Bone marrow (tissue), 2 donors: ENCODE measurements around the gene DDHD1.

Experiments used
- DNase-seq, 2 donors: peaks; one replicate each; lab custom pipeline; 2025; lab: John Stamatoyannopoulos, UW

The DDHD1 gene

DNA sequence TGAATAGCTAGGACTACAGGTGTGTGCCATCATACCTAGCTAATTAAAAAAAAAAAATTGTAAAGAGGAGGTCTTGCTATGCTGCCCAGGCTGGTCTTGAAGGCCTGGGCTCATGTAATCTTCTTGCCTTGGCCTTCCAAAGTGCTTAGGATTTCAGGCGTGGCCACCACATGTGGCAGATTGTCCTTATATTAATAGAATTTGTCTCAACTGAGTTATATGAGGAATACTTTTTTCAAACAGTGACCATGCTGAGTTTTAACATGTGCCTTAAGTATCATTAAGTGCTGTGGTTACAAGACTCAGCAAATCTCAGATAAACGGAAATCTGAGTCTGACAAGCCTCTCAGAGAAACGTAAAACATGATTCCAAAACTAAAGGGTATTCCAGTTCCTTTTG, 119.1 kb downstream of the DDHD1 start:
- DNase-seq = no peak

DNA sequence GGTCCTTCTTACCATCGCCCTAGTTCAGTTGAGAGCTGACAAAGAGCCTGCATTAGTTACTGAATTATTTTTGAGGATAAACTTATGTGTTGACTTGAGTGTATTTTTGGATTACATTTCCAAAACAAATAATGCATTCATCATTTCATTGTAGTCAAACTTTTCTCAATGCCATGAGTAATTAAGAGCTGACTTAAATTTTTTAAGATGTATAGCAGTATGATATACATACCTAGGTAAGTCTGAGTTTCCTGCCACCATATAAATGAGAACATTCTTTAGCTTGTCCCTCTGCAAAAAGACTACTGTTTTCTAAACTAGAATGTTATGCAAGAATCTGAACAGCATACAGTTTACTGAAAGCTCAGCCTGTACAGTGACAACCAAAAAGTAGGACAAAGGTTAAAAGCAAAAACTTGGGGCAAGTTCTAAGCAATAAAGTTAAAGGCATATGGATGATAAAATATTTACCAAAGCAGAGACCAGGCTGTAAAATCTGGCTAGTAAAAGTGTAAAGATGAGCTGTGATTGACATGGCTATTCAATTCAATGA, 120.2 kb downstream of the DDHD1 start:
- DNase-seq = no peak

DNA sequence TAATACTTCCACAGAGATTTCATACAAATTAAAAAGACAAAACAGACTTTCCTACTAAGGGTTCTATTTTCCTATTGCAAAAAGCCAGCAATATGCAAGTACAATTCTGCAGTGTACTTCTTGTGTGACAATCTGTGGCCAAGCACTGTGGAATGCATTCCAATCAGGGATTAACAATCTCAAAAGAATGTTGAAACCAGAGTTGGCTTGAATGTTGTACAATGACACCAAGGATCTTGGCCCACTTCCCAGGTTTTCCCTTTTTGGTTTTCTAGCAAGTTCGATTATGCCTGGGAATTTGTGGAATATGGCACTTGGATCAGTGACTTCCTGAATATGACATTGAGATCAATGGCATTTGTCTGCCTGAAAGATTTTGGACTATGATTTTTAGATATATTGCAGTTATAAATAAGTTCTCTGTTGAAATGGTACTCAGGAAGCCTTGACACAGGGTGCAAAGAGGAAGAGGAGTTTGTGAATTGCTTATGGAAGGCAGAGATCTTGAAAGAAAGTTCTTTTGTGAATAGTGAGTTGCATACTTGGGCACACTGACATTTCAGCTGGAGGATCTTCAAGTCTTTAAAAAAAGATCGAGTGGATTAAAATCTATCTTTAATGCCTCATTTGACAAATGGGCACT, 120.8 kb downstream of the DDHD1 start:
- DNase-seq = no peak

DNA sequence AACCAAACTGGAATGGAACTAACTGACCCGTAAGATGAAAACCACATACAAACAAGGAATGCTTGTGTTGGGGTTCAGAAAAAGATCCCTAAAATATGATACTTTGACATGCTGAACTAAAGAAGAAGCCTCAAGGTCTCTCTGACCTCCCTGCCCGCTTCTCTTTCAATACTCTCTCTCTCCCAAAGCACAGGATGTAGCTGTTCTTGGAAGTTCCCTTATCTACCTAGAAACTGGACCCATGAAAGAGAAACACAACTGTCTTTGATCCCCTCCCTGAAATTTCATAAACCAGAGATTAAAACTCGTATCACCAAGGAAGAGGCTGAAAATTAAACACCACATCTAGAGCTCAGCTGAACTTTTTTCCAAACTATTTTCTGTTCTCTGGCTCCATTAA, 125.6 kb downstream of the DDHD1 start:
- no peak for DNase-seq

DNA sequence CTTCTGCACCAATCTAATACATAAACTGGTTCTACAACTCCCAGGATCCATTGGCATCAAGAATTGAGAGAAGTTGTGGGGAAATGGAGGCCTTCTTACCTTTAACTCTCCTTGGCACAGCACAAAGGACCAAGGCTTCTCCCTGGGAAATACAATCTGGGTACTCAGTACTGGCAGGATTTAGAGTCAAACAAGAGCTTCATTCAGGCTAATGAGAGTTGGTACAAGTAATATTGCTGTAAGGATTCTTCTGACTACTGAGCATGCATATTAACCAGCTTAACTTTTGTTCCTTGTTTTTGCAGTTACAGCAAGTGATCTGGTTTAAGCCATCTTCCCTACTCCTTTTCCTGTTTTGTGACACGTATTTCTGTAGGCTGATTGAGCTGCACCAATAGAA, 126.1 kb downstream of the DDHD1 start:
- DNase-seq = no peak

DNA sequence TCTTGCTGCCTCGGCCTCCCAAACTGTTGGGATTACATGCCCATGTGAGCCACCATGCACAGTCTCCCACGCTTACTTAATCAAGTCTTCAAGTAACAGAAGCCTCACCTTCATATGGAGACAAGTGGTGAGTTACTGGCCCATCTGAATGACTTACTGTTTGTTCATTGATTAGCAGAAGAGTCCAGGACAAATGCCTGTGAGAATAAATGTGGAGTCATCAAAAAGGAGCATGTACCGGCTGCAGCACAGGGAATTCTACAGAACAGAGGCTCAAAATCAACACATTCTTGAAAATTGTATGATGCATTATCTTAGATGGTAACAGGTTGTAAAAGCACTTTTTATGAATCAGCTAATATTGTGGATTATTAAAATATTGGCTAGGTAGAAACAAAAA, 129.8 kb downstream of the DDHD1 start:
- DNase-seq = no peak

DNA sequence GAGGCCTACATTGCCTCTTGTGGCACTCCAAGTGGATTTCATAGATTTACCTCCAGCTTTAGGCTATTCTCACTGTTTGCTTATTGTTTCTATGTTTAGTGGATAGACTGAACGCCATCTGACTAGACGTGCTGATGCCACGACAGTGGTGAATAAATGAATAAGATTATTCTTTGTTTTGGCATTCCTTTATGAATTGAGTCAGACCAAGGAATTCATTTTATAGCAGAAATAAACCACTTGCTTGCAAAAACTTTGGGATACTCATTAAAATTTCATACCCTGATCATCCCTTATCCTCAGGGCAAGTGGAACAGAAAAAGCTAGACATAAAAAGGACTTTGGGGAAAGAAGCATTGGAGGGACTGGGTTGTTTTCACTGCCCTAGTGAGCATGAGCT, 130.5 kb downstream of the DDHD1 start:
- DNase-seq = no peak

DNA sequence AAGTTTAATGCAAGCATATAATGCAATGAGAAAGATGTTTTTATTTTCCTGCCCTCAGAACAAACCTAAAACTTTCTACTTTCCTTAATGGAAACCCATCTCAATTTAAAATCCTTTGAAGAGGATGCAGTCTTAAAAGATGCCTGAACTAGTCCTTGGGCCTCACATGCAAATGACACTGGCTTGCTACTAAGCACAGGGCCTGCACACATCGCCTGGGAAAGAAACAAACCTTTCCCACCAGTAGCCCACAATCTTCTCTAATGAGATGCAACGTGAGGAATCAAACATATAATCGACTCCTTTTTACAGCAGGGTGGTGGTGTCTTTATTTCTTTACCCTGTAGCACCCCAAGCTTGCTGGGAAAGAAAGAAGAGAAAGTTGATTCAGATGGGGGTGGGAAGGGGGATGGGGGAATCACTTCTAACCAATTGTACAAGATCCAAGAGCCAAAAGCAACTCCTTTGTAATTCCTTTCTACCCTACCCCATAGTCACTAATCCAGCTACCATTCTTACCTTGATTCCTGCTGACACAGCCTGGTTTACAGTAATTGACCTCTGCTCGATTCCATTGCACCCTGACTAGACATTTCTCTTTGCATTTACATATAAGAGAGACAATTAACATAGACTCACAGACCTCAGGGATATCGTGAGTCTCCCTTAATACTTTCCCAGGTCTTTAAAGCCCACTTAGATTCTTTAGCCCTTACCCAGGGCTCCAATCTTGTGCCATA, 132.8 kb downstream of the DDHD1 start:
- DNase-seq = no peak

DNA sequence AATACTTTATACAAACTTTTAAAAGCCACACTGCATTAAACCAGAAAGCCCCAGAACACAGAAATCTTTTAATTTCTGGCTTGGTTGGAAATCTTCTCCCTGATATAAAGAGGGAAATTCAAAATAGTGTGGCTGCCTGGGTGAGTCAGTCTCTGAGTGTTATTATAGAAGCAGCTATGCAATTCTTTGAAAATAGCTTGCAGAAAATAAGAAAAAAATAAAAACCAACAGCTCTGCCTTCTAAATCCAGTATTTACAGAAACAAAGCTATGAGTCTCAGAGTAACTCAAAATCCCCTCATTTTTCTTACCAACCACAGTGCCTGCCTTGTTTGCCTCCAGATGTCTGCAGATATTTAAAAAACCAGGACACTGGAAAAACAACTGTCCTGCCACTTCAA, 133.7 kb downstream of the DDHD1 start:
- no peak for DNase-seq

DNA sequence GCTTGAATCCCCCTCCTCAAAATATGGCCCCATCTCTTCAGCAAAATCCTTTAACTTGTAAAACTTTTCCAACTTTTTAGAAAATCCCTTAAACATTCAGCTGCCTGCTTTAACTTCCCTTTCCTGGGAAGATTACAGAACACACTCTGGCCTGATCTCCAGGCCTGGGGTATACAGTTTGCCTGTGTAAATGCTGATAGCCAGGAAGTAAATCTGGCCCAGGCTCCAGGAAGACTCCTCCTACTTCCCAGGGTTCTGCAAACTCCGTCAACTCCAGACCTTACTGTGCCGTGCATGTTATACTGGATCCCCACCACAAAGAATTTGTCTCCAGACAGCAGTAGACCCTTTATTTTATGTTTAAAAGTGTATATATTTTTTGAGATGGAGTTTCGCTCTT, 135.3 kb downstream of the DDHD1 start:
- no peak for DNase-seq

DNA sequence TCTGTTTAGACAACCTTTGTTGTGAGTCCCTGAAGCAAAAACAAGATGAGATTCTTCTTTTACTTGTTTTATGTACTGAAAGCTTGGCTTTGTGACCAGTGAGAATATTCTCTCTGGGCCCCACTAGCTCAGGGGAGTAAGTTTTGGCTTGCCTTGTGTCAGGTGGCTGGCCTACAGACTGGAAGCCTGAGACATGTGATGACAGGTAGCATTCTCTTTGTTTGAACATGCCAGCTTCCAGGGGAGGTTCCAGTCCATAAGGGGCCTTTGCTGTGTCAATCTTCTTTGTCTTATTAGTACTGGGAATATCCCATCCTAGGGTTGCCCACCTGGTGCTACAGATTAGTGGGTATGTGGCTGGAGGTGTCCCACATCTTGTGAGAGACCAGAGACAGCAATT, 136.2 kb downstream of the DDHD1 start:
- no peak for DNase-seq

DNA sequence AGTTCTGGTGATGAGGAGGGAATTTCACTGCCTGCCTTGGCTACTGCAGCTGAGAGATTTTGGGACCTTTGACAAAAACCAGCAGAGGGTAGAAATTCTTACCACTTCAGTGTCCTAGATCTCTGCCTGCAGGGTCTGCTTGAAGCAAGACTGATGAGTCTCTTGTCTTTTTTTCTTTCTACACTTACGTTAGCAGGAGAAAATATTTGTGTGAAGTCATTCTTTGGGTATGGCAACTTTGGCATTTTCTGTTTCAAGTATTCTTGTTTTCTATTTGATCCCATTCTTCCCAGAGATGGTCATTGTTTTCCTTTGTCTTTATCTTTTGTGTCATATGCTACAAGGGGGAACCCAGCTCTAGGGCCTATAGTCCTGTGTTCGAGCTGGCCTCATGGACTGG, 136.6 kb downstream of the DDHD1 start:
- DNase-seq = no peak

DNA sequence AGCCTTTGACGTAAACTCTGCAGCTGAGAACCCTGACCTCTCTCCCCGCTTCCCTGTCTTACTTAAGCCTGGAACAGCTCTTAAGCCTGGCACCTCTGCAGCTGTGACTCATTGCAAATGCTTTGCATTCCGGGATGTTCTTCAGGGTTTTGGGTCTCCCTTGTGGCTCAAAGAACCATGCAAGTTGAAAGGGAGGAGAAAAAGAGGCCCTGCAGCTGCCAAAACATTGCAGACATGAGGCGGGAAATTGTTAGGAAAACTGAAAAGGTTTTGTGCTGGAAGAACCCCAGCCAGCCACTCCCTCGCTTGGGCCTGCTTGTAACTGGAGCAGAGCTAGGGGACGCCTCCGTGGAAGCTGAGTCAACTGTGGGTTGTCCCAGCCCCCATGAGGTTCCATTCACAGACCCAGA, 142.1 kb downstream of the DDHD1 start:
- no peak for DNase-seq

DNA sequence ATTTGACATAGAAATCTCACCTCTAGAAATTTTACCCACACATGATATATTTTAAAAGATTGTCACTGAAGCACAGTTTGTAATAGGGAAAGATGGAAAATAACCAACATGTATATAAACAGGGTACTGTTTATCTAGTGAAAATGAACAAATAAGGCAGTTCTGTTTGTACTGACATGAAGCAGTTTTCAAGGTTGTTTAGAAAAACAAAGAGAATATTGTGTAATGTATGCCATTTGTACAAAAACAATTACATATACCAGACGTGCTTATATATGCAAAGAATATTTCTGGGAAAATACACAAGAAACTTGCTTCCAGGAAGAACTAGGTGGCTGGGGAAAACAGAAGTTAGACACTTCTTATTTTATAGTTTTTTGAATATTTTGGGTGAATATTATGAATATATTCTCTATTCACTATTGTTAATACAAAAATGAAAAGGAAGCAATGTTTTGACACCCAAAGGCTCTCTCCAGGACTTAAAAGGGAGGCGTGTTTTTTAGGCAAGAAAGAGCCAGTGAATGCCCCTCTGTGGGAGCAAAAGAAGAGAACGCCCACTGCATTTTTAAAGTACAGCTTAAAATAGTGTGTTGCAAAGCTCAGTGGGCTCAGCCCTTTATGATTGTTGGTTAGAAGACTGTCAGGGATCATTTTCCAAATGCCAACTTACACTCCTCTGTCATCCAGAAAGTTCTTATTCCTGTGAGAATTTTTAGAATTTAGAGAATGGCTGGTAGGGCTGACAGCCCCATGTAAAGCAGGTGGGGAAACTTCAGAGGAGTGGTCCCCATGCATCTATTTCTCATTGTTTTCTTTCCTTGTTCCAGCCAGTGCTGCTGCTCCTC, 142.7 kb downstream of the DDHD1 start:
- no peak for DNase-seq

DNA sequence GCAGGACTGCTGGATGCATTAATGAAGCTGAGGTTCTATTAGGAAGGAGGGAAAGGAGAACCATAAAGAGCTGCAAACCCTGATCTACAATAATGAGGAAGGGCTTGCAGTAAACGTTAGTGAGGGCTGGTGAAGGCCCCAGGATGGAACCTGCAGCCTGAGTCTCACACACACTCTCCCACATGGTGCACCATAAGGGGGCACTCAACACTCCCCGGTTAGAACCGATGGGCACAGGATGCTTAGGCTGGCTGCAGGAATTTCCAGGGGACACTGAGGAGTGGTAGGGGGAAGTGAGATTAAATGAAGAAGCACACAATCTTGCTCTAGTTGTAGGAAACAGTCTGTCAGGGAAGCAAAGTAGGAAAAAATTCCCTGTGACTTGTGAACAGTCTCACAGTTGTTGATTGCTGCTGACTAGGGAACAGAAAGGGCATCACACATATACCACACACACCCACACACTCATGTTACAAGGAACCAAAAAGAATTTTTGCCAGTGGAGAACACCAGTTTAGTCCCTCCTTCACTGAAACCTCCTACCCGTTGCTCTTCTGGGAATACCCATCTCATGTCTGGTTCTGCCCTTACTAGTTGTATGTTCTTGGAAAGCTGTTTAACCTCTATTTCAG, 146.1 kb downstream of the DDHD1 start:
- no peak for DNase-seq

DNA sequence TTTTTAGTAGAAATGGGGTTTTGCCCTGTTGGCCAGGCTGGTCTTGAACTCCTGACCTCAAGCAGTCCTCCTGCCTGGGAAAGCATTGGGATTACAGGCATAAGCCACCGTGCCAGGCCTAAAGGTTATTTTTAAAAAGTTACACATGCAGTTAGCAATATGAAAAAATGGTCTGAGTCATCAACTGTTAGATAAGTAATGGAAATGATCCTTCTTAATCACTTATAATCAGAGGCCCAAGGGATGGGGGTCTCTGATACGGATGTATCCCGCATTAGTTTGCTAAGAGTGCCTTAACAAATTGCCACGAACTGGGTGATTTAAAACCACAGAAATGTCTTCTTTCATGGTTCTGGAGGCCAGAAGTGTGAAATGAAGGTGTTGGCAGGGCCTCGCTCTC, 148.1 kb downstream of the DDHD1 start:
- no peak for DNase-seq

DNA sequence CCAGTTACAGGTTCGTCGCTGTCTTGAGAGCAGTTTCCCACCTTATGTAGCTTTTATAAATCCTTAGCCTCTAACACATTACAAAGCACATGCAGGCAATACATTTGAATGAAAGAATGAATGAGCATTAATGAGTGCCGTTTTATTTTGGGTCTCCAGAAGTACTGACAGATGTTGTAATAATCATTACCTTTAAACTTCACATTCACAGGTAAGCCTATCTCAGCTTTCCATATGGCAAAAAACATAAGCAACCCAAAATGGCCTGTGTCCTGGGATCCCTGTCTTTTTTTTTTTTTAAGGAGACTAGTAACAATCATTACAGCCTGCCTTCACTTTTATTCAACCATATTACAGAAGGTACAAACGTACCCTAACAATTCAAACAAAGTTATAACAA, 149.3 kb downstream of the DDHD1 start:
- no peak for DNase-seq

DNA sequence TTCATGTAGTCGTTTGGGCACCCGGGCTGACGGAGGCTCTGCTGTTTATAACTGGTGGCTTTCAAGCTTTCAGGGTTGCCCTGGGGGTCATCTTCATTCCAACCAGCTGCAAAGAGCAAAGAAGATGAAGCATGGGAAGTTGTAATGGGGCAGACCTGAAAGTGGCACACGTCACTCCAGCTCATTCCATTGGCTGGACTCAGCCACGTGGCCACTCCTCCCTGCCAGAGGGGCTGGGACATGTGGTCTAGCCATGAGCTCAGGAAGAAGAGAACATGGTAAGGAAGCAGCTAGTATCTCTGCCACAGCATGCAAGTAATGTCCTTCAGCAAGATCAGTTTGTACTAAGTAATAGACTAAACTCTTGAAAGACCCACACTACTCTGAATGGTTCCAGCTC, 150.5 kb downstream of the DDHD1 start:
- DNase-seq = no peak

DNA sequence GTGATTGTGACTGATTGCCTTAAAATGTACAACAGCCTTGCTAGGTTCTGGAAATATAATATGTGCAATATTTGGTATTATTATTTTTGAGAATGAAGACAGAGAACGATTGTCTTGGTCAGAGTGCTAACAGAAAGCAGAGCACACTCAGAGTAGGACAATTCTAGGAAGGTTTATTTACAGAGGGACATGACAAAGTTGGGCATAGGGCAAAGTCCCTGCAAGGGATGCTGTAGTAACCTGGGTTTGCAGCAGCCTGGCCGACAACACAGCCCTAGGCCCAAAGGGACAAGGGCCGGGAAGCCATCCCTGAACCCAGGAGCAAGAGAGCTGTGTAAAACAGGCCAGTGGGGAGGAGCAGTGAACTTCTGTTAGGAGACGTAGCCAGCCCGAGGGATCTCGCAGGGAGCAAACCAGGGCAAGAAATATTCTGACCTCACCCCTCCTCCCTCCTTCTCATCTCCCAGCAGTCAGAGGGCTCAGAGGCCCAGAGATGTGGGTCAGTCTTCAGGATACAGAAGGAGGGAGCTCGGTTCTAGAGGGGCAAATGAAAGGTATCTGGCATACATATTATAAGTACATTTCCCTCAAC, 151.2 kb downstream of the DDHD1 start:
- DNase-seq = no peak

DNA sequence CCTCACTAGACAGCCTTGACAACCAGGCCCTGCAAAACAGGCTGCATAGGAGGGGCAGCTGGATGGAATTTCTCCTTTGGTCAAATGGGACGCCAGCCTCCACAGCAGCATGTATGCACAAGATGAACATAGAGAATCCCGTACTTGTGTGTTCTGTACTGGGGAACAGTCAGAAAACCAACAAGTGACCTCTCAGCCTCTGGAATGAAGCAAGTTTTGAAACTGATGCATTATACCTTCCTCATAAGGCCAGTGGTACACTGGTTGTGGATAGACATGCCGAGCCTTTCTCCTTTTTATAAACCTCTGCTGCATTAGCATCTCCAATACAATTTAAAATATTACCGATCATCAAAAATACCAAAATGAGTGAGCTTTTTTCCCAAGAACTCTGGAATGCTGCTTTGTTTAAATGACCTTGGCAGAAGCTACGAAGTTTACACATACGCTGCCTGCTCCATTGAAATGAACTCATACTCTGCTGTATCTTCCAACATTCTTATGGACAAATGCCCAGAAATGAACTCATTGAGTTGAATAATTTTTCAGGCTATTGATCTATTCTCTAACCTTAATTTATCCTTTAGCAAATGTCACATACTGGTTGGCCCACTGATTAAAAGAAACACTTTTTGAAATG, 154.6 kb downstream of the DDHD1 start:
- no peak for DNase-seq

DNA sequence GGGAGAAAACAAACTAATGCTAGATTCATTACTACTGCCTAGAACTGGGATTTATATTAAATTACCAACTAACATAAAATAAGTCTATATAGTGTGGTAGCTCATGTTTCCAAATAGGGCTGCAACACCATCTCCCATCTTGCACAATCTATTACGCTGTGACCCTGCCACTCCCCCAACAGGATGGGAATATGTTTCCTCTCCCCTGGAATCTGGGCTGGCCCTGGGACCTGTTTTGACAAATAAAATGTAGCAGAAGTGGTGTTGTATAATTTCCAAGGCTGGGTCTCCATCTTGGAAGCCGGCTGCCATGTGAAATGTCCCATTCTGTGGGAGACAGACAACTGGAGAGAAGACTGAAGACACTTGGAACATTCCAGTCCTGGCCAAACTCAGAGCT, 156.6 kb downstream of the DDHD1 start:
- no peak for DNase-seq
